ENCODE results near the gene CRHR1. TPM values are rescaled to one million over a fixed set of nuclear protein-coding genes. Genes with fewer than 3 reads are reported as not detected.

CRHR1 gene
- total RNA-seq, 2 donors from 2014 or later, result not detected

DNA sequence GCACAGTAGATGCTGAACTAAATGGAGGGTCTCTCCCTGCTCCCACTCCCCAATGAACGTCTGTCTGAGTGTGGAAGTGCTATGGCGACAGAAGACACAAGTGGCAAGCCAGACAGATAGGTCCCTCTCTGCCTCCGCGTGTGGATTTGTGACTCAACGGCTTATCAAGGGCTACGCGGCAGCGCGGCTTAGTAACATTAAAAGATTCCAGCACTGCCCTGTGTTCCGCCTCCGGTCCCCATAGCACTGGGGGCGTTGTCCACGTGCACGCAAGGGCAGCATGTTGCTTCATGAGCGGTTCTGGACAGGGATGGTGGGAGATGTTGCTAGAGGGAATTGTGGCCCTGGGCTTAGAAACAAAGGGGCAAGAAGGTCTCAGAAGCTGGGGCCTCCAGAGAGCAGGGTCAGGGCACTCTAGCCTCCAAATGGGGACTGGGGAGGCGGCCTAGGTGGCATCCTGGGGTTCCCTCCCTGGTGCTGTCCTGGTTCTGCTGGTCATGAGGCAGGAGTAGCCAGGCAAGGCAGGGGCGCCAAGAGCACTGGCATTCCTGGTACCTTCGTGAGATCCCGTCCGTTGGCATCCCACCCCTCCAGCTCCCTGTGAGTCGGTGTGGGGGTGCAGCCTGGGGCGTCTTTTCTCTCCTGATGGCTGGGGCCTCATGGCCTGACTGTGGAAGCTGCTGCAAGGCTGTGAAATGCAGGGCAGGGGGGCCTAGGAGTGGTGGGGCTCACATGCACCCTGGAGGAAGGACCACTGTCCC, 9.1 kb downstream of the CRHR1 start:
- no peaks in the 10 kb centered on the region for H3K27me3 ChIP-seq (replicated peaks; ENCODE audit: insufficient read depth)
- no peaks in the 10 kb centered on the region for H3K4me1 ChIP-seq (ENCODE audit: control insufficient read depth in 1 of 2, low read depth in 2 of 2)
- no peak for ATAC-seq (ENCODE audit: insufficient number of reproducible peaks, low FRiP score, low read depth)
- TF ChIP-seq, protein P1, sequence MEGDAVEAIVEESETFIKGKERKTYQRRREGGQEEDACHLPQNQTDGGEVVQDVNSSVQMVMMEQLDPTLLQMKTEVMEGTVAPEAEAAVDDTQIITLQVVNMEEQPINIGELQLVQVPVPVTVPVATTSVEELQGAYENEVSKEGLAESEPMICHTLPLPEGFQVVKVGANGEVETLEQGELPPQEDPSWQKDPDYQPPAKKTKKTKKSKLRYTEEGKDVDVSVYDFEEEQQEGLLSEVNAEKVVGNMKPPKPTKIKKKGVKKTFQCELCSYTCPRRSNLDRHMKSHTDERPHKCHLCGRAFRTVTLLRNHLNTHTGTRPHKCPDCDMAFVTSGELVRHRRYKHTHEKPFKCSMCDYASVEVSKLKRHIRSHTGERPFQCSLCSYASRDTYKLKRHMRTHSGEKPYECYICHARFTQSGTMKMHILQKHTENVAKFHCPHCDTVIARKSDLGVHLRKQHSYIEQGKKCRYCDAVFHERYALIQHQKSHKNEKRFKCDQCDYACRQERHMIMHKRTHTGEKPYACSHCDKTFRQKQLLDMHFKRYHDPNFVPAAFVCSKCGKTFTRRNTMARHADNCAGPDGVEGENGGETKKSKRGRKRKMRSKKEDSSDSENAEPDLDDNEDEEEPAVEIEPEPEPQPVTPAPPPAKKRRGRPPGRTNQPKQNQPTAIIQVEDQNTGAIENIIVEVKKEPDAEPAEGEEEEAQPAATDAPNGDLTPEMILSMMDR (IDR thresholded peaks at IDR 0.05), result no peak
- H3K9me3 ChIP-seq, result no peaks in the 10 kb centered on the region
- no peaks in the 10 kb centered on the region for H3K36me3 ChIP-seq
- no peak overlapping the region for H3K4me3 ChIP-seq
- DNase-seq (ENCODE audit: low spot score), result no peak
- H3K27ac ChIP-seq, result no peak overlapping the region

DNA sequence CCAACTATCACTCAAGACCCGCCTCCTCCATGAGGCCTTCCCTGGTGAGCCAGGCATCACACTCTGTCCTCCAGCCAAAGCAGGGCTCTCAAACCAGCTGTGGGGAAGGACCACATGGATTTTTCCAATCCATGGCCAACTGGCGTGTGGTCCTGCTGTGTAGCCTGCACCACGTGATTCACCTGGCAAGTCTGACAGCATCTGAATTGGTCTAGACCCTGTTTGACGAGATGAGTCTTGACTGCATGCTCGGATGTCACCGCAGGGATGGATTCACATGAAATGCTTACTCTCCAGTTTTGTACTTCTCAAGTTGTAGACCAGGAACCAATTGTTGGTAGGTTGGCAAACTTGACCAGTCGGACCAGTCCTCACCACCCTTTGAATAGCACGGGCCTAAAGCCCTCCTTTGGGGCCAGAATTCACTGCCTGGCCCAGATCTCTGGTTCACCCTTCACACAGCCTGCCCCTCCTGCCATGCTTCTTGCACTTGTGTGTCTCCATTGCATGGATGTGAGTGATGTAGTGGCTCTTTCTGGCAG, 9.9 kb downstream of the CRHR1 start:
- ATAC-seq (ENCODE audit: insufficient number of reproducible peaks, low FRiP score, low read depth), result no peak
- TF ChIP-seq, protein P1 (IDR thresholded peaks at IDR 0.05), result no peak
- Histone ChIP-seq H3K27ac (no peak overlapping the region), H3K9me3 (no peaks in the 10 kb centered on the region), H3K4me1 (ENCODE audit: control insufficient read depth in 1 of 2, low read depth in 2 of 2) (no peaks in the 10 kb centered on the region), H3K36me3 (no peaks in the 10 kb centered on the region), H3K4me3 (no peak overlapping the region), H3K27me3 (replicated peaks; ENCODE audit: insufficient read depth) (no peaks in the 10 kb centered on the region)
- DNase-seq (ENCODE audit: low spot score), result no peak

DNA sequence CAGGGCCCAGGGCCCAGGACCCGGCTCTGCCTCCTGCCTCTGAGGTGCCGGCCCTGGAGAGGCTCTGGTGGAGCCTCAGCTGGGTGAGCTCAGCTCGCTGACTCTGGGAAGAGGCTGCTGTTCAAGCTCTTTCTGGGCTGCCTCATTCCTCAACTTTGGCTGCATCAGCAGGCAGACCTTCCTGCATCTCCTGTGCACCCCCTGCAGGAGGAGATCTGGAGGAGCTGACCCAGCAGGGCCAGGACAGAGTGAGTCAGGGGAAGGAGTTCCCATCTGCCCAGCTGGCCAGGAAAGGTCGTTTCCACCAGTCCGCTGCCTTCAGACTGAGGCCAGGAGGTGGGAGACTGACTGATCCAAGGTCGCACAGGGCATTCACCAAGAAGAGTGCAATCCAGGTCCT, 10.7 kb downstream of the CRHR1 start:
- Histone ChIP-seq H3K27ac (no peak overlapping the region), H3K27me3 (replicated peaks; ENCODE audit: insufficient read depth) (no peaks in the 10 kb centered on the region), H3K4me3 (no peak overlapping the region), H3K36me3 (no peaks in the 10 kb centered on the region), H3K9me3 (no peaks in the 10 kb centered on the region), H3K4me1 (ENCODE audit: control insufficient read depth in 1 of 2, low read depth in 2 of 2) (no peaks in the 10 kb centered on the region)
- DNase-seq (ENCODE audit: low spot score) (no peak), ATAC-seq (ENCODE audit: insufficient number of reproducible peaks, low FRiP score, low read depth) (no peak)
- TF ChIP-seq, protein P1 (IDR thresholded peaks at IDR 0.05), result no peak

DNA sequence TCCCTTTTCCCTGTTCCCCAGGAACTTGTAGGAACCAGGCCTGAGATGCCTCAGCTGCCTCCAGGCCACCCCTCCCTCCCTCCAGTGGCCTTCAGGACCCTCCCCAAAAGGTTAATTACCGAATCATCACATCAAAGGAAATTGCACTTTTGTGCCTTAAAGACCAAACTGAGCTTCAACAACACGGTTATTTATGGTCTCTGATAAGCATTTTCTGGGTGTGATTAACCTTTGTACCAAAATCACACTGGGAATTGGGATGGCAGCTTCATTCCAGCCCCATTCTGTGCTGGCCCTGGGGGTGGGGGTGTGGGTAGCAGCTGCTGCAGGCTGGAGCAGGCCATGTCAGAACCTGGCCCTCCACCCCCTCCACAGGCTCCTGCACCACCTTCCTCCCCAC, 16.7 kb downstream of the CRHR1 start:
- no peaks in the 10 kb centered on the region for H3K9me3 ChIP-seq
- no peak overlapping the region for H3K27ac ChIP-seq
- H3K4me1 ChIP-seq (ENCODE audit: control insufficient read depth in 1 of 2, low read depth in 2 of 2), result no peaks in the 10 kb centered on the region
- no peaks in the 10 kb centered on the region for H3K36me3 ChIP-seq
- no peak for DNase-seq (ENCODE audit: low spot score)
- no peak for ATAC-seq (ENCODE audit: insufficient number of reproducible peaks, low FRiP score, low read depth)
- H3K27me3 ChIP-seq (replicated peaks; ENCODE audit: insufficient read depth), result no peaks in the 10 kb centered on the region
- no peak overlapping the region for H3K4me3 ChIP-seq
- TF ChIP-seq, protein P1 (IDR thresholded peaks at IDR 0.05), result no peak

DNA sequence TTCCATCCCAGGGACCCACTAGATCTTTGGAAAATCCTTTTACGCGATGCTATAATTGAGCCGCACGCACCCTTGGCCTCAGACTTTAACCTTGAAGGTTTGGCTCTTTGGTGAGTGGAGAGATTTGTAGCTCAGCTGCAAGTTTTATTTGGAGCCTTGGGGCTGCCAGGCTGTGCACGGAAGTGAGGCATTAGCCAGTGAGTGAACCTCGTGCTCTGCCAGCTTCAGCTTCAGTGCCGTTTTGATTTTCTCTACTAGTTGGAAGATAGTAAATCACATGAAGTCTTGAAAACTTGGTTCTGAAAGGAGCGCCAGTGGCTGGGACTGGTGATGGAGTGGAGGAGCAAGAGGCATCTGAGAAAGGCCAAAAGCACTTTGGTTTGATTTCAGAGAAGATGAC, 17.3 kb downstream of the CRHR1 start:
- ATAC-seq (ENCODE audit: insufficient number of reproducible peaks, low FRiP score, low read depth) (no peak), DNase-seq (ENCODE audit: low spot score) (no peak)
- no peaks in the 10 kb centered on the region for H3K9me3 ChIP-seq
- H3K4me1 ChIP-seq (ENCODE audit: control insufficient read depth in 1 of 2, low read depth in 2 of 2), result no peaks in the 10 kb centered on the region
- H3K36me3 ChIP-seq, result no peaks in the 10 kb centered on the region
- TF ChIP-seq, protein P1 (IDR thresholded peaks at IDR 0.05), result no peak
- no peaks in the 10 kb centered on the region for H3K27me3 ChIP-seq (replicated peaks; ENCODE audit: insufficient read depth)
- H3K4me3 ChIP-seq, result no peak overlapping the region
- no peak overlapping the region for H3K27ac ChIP-seq
